ENCODE measurements around the gene ADGRB2. TPM values are rescaled to one million over a fixed set of nuclear protein-coding genes. Genes with fewer than 3 reads are reported as not detected.

ADGRB2 gene
- polyA plus RNA-seq, 1 experiment, result 9.2 TPM

DNA sequence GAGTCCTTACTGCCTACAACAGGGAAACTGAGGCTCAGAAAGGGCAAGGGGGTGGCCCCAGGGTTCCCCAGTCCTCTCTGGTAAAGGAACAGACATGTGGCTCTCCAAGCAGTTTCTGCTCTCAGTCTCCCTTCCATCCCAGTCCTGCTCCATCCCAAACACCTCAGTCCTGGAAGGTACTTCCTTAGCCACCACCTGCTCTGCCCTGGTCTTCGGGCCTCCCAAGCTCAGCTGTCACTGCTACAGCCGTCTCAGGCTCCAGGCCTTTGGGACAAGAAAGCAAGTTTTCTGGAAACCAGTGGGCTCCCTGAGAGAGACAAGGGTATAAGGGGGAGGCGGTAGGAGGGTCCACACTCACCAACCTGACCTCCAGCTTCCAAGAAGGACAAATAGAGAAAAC lies 23.1 kb upstream of the ADGRB2 start:
- H3K27me3 ChIP-seq (ENCODE audit: control insufficient read depth, insufficient read depth, low read length), result no peaks in the 10 kb centered on the region
- CTCF ChIA-PET, result interaction anchor here (1.5 to 4.6 kb wide), 5 partner anchors 9 to 238 kb away, joined by 4 to 53 read pairs (median 14); no protein-coding TSS in a partner anchor
- no peak overlapping the region for H3K4me3 ChIP-seq (ENCODE audit: low read depth, low read length)

GRCh38 chr1:31786366-31787060 lies 22.4 kb upstream of the ADGRB2 start:
- ChIA-PET CTCF (interaction anchor here (1.5 to 4.6 kb wide), 3 partner anchors 8 to 120 kb away, joined by 4 to 53 read pairs (median 46); no protein-coding TSS in a partner anchor), POLR2A (no interaction called here)
- no peak for DNase-seq (ENCODE audit: low read depth)
- H3K4me3 ChIP-seq (ENCODE audit: low read depth, low read length), result no peak overlapping the region
- TF ChIP-seq, protein P1, sequence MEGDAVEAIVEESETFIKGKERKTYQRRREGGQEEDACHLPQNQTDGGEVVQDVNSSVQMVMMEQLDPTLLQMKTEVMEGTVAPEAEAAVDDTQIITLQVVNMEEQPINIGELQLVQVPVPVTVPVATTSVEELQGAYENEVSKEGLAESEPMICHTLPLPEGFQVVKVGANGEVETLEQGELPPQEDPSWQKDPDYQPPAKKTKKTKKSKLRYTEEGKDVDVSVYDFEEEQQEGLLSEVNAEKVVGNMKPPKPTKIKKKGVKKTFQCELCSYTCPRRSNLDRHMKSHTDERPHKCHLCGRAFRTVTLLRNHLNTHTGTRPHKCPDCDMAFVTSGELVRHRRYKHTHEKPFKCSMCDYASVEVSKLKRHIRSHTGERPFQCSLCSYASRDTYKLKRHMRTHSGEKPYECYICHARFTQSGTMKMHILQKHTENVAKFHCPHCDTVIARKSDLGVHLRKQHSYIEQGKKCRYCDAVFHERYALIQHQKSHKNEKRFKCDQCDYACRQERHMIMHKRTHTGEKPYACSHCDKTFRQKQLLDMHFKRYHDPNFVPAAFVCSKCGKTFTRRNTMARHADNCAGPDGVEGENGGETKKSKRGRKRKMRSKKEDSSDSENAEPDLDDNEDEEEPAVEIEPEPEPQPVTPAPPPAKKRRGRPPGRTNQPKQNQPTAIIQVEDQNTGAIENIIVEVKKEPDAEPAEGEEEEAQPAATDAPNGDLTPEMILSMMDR (IDR thresholded peaks at IDR 0.05; ENCODE audit: insufficient read depth, low read depth, low read length), result no peak
- H3K27me3 ChIP-seq (ENCODE audit: control insufficient read depth, insufficient read depth, low read length), result no peaks in the 10 kb centered on the region
- peaks cover 4% of the 10 kb centered on the region; the same call in 1 of the 2 replicates for H3K36me3 ChIP-seq (ENCODE audit: control insufficient read depth, insufficient read depth, low read length)

More for the DNA sequence above, 23.1 kb upstream of the ADGRB2 start:
- peaks cover 6% of the 10 kb centered on the region for H3K36me3 ChIP-seq (ENCODE audit: control insufficient read depth, insufficient read depth, low read length)
- POLR2A ChIA-PET, result no interaction called here
- TF ChIP-seq, protein P1 (IDR thresholded peaks at IDR 0.05; ENCODE audit: insufficient read depth, low read depth, low read length), result no peak
- no peak for DNase-seq (ENCODE audit: low read depth)

DNA sequence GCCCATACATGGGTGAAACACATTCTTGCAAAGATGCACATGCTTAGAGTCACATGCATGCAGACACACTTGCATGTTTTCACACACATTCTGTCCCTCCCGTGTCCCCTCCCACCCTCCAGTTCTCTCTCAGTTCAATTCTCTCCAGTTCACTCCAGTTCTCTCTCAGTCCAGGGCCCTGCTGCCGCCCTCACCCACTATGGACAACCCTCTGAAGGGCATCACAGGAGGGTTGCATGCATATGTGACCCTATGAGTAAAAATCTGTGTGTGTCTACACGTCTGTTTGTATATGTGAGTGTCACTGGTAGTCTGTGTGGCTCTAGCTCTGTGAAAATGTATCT lies 21.8 kb upstream of the ADGRB2 start:
- CTCF ChIA-PET, result interaction anchor here (2.5 kb wide), 1 partner anchor 40 kb away, joined by 8 read pairs; no protein-coding TSS in a partner anchor
- Histone ChIP-seq H3K36me3 (ENCODE audit: control insufficient read depth, insufficient read depth, low read length) (no peaks in the 10 kb centered on the region; the same call in 1 of the 2 replicates), H3K27me3 (ENCODE audit: control insufficient read depth, insufficient read depth, low read length) (no peaks in the 10 kb centered on the region), H3K4me3 (ENCODE audit: low read depth, low read length) (no peak overlapping the region)
- no peak for DNase-seq (ENCODE audit: low read depth)
- TF ChIP-seq, protein P1 (IDR thresholded peaks at IDR 0.05; ENCODE audit: insufficient read depth, low read depth, low read length), result no peak
- POLR2A ChIA-PET, result no interaction called here

DNA sequence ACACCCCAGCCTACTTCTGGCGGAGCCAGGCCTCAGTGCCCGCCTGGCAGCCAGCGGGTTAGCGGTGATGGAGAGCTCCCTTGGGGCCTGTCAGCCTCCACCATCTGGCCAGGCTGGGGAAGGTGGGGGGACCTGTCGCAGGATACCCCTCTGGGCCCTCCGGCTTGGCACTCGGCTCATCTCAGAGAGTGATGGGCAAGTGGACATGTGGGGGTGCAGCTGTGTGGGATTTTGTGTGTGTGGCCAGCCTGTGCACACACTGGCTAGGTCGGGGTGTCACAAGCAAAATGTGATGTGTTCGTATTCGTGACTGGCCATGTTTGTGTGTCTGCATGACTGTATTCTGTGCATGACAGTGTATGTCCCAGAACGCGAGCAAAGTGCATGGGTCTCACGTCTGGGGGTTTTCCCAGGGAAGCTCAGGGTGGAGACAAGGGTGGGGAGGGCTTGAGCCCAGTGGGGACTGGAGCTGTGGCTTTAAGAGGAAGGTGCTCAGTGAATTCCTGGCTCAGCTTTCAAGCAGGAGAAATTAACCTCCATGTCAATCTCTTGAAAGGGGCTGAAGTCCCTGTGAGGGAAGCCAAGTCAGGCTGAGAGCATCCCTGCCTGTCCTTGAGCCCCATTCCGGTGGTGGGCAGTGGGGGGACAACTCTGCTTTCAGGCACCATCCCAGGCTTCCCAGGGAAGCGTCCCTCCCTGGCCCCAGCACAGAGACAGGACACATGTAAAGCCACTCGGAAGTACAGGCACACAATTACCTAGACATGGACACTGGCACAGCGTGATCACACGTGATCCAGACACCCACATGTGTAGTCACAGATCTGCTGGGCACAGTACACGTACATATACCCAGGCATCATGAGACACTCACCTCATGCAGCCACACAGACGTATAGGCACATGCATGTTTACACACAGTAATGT lies 21.1 kb upstream of the ADGRB2 start:
- ChIA-PET CTCF (interaction anchor here (2.3 to 2.5 kb wide), 2 partner anchors 23 to 40 kb away, joined by 8 read pairs; no protein-coding TSS in a partner anchor), POLR2A (no interaction called here)
- Histone ChIP-seq H3K27me3 (ENCODE audit: control insufficient read depth, insufficient read depth, low read length) (no peaks in the 10 kb centered on the region), H3K36me3 (ENCODE audit: control insufficient read depth, insufficient read depth, low read length) (no peaks in the 10 kb centered on the region; the same call in 1 of the 2 replicates), H3K4me3 (ENCODE audit: low read depth, low read length) (no peak overlapping the region)
- DNase-seq (ENCODE audit: low read depth), result no peak
- TF ChIP-seq, protein P1 (IDR thresholded peaks at IDR 0.05; ENCODE audit: insufficient read depth, low read depth, low read length), result no peak

Measured in BJ (cell line).